ENCODE data around the gene LAMA3. TPM values are rescaled to one million over a fixed set of nuclear protein-coding genes. Genes with fewer than 3 reads are reported as not detected.
A peak's percentile ranks its signal among the peaks of the same experiment; 100 is the strongest.

The LAMA3 gene
- total RNA-seq, 1 donor: 2.4 TPM

- no peak for DNase-seq (ENCODE audit: low read depth in 2 of 3, low spot score in 2 of 3)
Observed at GRCh38 chr18:23982155-23983079, 293.2 kb downstream of the LAMA3 start.

DNA sequence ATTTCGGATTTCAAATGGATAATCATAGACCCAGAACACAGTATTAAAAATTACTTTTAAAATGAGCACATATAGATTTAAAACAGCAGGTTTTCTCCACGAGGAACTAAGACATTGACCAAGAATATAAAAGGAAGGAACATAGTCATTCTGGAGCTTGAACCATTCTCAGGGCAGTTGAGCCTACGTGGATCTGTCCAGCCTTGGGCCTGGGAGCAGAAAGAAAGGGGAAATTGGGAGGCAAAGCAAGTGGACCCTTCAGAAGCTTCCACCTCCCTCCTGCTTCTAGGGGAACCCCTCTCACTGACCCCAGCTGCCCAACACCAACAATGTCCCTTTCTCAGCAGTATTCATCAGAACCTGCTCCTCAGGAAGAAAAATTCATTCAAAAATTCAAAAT is 293.9 kb downstream of the LAMA3 start:
- no peak for DNase-seq (ENCODE audit: low read depth in 2 of 3, low spot score in 2 of 3)

DNA sequence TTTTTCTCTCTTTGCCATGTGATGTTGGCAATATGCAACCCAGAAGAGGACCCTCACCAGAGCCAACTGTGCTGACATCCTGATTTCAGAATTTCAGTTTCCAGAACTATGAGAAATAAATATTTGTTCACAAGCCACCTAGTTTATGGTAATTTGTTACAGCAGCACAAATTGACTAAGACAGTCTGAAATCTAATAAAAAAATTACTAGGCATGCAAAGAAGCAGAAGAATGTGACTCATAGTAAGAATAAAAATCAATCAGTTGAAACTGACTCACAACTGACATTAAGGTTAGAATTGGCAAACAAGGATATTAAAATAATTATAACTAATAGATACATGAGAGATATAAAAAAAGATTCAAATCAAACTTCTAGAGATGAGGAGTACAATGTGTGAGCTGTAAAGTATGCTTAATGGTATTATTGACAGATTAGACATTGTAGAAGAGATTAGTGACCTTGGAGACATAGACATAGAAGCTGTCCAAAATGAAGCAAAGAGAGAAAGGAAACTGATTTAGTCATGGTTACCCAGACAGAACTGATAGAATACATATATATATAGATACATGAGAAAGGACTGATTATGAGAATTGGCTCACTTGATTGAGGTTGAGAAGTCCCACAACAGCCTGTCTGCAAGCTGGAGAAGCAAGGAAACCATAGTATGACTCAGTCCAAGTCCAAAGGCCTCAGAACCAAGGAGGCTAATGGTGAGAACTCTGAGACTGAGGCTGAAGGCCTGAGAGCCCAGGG is 297.5 kb downstream of the LAMA3 start:
- no peak for DNase-seq (ENCODE audit: low read depth in 2 of 3, low spot score in 2 of 3)

DNA sequence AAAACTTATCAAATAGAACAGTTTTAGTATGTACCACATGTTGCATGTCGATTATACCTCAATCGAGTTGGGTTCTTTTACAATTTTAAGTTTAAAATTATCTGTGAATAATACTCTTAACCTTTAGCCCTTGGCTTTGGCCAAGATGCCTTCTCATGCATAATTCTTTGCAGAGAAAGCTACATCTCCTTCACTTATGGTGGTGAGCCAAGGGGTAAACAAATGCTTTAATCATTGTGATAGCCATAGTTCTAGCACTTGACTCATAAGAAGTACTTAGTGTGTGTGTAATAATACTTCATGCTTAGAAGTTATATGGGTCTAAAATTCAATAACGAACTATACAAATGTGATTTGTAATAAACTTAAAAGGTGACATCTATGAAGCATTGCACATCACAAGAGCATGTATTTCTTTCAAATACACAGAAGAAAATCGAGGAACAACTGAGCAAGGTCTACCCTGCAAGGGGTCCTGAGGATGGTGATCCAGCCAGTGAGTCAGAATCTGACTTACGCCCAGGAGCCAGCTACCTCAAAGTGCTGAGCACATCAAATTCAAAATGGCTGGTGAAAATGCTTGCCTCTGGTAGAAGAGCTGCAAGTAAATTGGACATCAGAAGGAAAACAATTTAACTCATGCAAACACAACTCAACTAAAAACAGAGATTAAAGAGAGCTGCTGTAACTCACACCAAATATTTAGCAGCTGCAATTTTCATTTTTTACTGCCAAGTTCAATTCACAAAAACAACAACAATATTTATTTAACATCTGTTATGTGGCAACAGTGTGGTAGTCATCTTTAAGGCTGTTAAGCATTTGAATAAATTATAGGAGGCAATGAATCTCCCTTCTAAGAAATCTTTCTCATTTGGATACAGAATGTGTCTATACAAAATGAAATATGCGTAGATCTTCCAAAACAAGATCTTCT is 301.5 kb downstream of the LAMA3 start:
- DNase-seq (ENCODE audit: low read depth in 2 of 3, low spot score in 2 of 3): no peak

DNA sequence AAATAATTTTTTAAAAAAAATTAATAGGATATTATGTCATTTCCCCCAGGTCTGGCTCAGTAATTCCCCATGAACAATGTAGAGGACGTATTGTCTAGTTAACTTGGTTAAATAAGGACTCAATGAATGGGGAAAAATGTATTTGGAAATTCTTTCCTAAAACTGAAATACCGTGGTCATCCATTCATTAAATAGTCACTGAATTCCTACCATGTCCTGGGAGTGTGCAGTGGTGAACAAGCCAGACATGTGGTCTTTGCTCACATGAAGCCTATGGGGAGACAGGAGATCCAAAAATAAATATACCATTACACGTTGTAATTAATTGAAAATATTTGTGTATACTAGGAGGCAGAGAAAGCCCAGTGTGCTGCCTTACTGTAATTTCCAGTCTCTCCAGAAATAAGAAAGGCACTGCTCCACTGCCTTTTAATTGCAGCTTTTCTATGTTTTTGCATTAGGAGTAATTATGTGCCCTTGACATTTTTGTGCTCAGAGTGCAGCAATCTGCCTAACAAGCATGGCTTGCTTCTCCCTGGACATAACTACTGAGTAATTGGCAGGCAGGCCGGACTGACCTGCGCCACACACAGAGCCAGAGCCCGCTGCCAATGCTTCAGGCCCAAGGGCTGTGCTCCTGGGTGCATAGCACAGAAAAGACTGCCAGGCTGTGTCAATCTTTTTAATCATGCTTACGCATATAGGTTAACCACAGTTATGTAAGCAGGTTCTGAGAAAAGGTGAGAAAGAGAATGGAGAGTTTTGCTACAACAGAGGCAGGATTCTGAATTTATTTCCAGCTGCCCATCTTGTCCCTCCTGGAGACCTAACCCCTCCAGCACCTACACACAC is 303.1 kb downstream of the LAMA3 start:
- DNase-seq (ENCODE audit: low read depth in 2 of 3, low spot score in 2 of 3): no peak

- DNase-seq (ENCODE audit: low read depth in 2 of 3, low spot score in 2 of 3): no peak
Observed at GRCh38 chr18:23992941-23993280, 303.7 kb downstream of the LAMA3 start.

- DNase-seq (ENCODE audit: low read depth in 2 of 3, low spot score in 2 of 3): no peak
Observed at GRCh38 chr18:23994361-23994902, 305.2 kb downstream of the LAMA3 start.

GRCh38 chr18:23995180-23995579 is 305.9 kb downstream of the LAMA3 start:
- DNase-seq (ENCODE audit: low read depth in 2 of 3, low spot score in 2 of 3): no peak

DNA sequence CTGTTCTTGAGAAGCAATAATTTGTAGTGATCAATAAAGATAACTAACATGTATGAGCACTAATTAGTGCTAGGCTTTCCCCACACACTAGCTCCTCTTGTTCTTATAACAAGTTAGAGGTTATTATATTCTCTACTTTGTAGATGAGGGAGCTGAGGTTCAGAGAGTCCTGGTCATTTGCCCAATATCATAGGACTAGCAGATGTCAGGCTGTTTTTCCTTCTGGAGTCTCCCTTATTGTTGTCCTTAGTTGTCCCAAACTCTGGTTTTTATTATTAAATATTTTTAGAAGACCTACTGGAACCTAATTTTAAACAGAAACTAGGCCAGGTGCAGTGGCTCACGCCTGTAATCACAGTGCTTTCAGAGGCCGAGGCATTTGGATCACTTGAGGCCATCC is 308.8 kb downstream of the LAMA3 start:
- no peak for DNase-seq (ENCODE audit: low read depth in 2 of 3, low spot score in 2 of 3)

DNA sequence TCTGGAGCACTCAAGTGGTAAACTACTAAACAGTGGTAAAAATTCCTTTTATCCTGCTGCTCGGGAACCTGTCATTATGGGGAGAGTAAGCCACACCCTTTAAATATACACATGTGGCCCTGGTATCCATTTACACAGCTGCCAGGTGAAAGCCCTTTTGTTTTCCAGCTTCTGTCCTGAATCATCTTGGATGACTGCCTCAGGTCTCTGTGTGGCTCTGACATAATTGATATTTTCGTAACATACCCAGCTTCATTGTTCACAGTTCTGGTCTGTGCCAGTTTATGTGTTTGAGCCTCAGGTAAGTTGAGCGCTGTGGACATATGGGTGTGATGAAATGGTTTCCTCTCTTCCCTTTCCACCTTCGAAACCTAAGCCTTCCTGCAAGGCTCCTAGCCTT is 309.6 kb downstream of the LAMA3 start:
- no peak for DNase-seq (ENCODE audit: low read depth in 2 of 3, low spot score in 2 of 3)

GRCh38 chr18:24000613-24001490 is 311.6 kb downstream of the LAMA3 start:
- DNase-seq (ENCODE audit: low read depth in 2 of 3, low spot score in 2 of 3): no peak

DNA sequence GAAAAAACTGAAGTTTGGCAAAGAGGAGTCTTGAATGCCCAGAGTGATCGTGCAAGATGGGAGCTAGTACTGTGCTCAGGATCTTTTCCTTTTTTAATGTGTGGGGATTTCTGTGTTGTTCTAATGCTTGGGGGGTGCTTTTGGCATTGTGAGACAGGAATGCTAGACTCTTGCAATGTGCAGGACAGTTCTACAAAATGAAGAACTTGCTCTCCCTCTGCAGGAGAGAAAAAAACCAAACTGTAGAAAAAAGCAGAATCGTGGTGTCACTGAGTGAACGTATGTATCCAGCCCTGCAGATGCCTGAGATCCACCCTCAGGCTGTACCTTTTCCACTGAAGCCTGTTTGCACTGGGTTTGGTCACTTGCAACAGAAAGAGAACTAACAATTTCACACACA is 313.2 kb downstream of the LAMA3 start:
- peak in 1 of 3 donors; percentile 32 for DNase-seq (ENCODE audit: low read depth in 2 of 3, low spot score in 2 of 3)

GRCh38 chr18:24003288-24003687 is 314.0 kb downstream of the LAMA3 start:
- DNase-seq (ENCODE audit: low read depth in 2 of 3, low spot score in 2 of 3): no peak

DNA sequence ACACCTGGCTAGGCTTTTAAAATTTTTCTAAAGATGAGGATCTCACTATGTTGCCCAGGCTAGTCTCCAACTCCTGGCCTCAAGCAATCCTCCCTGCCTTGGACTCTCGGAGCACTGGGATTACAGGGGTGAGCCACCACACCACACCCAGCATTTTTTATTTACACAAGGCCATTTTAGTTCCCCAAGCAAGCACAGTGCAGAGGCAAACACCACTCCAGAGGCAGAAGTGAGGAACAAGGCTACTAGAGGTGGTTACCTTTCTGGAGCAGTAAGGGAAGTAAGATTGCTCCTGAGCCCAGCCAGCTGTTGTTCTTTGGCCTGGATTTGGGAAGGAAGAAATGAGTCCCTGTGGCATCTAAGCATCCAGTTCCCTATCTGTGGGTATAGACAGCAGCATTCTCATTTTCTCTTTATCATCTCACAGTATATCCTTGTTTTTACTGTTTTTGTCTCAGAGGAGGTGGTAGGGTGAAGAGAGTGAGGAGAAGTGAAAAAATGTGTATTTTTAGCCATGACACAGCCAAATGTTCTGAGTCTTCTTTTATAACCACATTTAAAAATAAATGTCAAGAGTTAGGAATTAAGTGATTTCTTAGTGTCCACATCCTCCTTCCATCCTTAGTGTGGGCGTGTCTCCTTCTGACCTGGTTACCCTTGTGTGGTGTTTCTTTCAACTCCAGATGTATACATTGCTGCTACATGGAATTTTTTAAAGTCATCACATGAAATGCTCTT is 314.8 kb downstream of the LAMA3 start:
- no peak for DNase-seq (ENCODE audit: low read depth in 2 of 3, low spot score in 2 of 3)
